Prostate gland (tissue), 2 donors: ENCODE results near the gene OSBPL6.
A peak's percentile ranks its signal among the peaks of the same experiment; 100 is the strongest.

ENCODE experiments used
- CTCF ChIP-seq, 4 experiments: fragments of 200-600 bp in 2 of 4; fragments of 450-650 bp in 2 of 4; sonication (generic) in 2 of 4; IDR thresholded peaks; 1 replicate in 3 of 4; 2 replicates in 1 of 4; pipeline ENCODE4 v1.5.1; 2016 to 2019; ENCODE audit warnings: antibody characterized with exemption in 4 of 4, mild to moderate bottlenecking in 2 of 4, moderate library complexity in 2 of 4
- POLR2A ChIP-seq: fragments of 450-650 bp; IDR thresholded peaks from one replicate; pipeline ENCODE4 v1.6.1; 2016; ENCODE audit warnings: antibody characterized with exemption, mild to moderate bottlenecking
- POLR2AphosphoS5 ChIP-seq: sonication (generic); formaldehyde crosslinking; IDR thresholded peaks from one replicate; pipeline ENCODE4 v1.6.1; 2017; ENCODE audit warnings: antibody characterized with exemption

GRCh38 chr2:178193496-178193822 is 853 bp upstream of the OSBPL6 start:
- TF ChIP-seq CTCF (IDR thresholded peaks at IDR 0.05) = no peak
- no peak for TF ChIP-seq POLR2A
- TF ChIP-seq POLR2AphosphoS5 = peak; percentile 58
